NT2/D1 (cell line): ENCODE results near the gene STARD9.

Source experiments
- SUZ12 ChIP-seq: IDR thresholded peaks from 2 replicates; pipeline ENCODE4 v1.6.1; 2011; ENCODE audit not compliant: insufficient read length, insufficient read depth; ENCODE audit errors: extremely low read depth
- YY1 ChIP-seq: IDR thresholded peaks from 2 replicates; pipeline ENCODE4 v1.6.1; 2011; ENCODE audit not compliant: insufficient read length, insufficient read depth
- ZNF274 ChIP-seq: IDR thresholded peaks from 2 replicates; pipeline ENCODE4 v1.6.1; 2011; ENCODE audit warnings: mild to moderate bottlenecking, low read depth, low read length

GRCh38 chr15:42691770-42692169, 116.4 kb downstream of the STARD9 start:
- TF ChIP-seq SUZ12 (no peak), YY1 (no peak), ZNF274 (no peak)
